T1000 (cell line): Measurements from ENCODE around the gene PKD1L1.

ENCODE experiments used
- DNase-seq: peaks from one replicate; lab custom pipeline; 2025; ENCODE audit warnings: mixed read lengths; lab: John Stamatoyannopoulos, UW

Gene PKD1L1

GRCh38 chr7:47735431-47736345 is 212.6 kb downstream of the PKD1L1 start:
- DNase-seq, result no peak

GRCh38 chr7:47734949-47735291 is 213.3 kb downstream of the PKD1L1 start:
- no peak for DNase-seq

GRCh38 chr7:47734287-47734948 is 213.8 kb downstream of the PKD1L1 start:
- no peak for DNase-seq

- no peak for DNase-seq
Measured at GRCh38 chr7:47730142-47730541, 218.1 kb downstream of the PKD1L1 start.

- no peak for DNase-seq
Measured at GRCh38 chr7:47726047-47726726, 222.1 kb downstream of the PKD1L1 start.

- no peak for DNase-seq
Measured at GRCh38 chr7:47725031-47725780, 223.1 kb downstream of the PKD1L1 start.
